ENCODE measurements around the gene HNRNPF.
"Not testable (repeated sequence)": the region's sequence is repeated elsewhere in the genome, so short reads cannot be mapped to it uniquely, and the experiment has no call there.

DNA sequence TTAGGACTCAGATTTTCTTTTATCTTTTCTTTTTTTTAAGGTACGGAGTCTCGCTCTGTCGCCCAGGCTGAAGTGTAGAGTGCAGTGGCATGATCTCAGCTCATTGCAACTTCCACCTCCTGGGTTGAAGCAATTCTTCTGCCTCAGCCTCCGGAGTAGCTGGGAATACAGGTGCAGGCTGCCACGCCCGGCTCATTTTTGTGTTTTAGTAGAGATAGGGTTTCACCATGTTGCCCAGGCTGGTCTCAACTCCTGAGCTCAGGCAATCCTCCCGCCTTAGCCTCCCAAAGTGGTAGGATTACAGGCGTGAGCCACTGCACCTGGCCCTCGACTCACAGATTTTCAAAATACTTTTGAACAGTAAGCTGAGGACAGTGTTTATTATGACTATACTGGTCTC lies 45.0 kb upstream of the HNRNPF start:
- TF ChIP-seq POLR2A (IDR thresholded peaks at IDR 0.05) = not testable (repeated sequence)
- TF ChIP-seq, protein P1, sequence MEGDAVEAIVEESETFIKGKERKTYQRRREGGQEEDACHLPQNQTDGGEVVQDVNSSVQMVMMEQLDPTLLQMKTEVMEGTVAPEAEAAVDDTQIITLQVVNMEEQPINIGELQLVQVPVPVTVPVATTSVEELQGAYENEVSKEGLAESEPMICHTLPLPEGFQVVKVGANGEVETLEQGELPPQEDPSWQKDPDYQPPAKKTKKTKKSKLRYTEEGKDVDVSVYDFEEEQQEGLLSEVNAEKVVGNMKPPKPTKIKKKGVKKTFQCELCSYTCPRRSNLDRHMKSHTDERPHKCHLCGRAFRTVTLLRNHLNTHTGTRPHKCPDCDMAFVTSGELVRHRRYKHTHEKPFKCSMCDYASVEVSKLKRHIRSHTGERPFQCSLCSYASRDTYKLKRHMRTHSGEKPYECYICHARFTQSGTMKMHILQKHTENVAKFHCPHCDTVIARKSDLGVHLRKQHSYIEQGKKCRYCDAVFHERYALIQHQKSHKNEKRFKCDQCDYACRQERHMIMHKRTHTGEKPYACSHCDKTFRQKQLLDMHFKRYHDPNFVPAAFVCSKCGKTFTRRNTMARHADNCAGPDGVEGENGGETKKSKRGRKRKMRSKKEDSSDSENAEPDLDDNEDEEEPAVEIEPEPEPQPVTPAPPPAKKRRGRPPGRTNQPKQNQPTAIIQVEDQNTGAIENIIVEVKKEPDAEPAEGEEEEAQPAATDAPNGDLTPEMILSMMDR (IDR thresholded peaks at IDR 0.05) = not testable (repeated sequence)
